Liver (tissue), 9 donors: ENCODE results near the gene ITPRID2. TPM values are rescaled to one million over a fixed set of nuclear protein-coding genes. Genes with fewer than 3 reads are reported as not detected.
A peak's percentile ranks its signal among the peaks of the same experiment; 100 is the strongest.

Experiments used
- DNase-seq: peaks from one replicate; pipeline ENCODE4 v3.0.0-alpha.2; 2017; ENCODE audit warnings: low spot score
- H3K27ac ChIP-seq, 2 donors: one replicate each; pipeline ENCODE4 v1.7.0; 2013; ENCODE audit warnings: inconsistent platforms in 2 of 2, low read length in 2 of 2, control low read depth in 1 of 2, low read depth in 1 of 2, mild to moderate bottlenecking in 1 of 2
- H3K27me3 ChIP-seq, 4 donors: one replicate each; pipeline versions ENCODE4 v1.6.1 to v1.7.0; 2013; ENCODE audit warnings: low read length in 3 of 4, inconsistent platforms in 1 of 4, mild to moderate bottlenecking in 1 of 4, moderate library complexity in 1 of 4; ENCODE audit not compliant: control insufficient read depth in 4 of 4, insufficient read depth in 4 of 4
- H3K36me3 ChIP-seq, 4 donors: one replicate each; pipeline versions ENCODE4 v1.6.1 to v1.7.0; 2013; ENCODE audit warnings: low read length in 3 of 4, mild to moderate bottlenecking in 3 of 4, low read depth in 1 of 4, moderate library complexity in 1 of 4; ENCODE audit not compliant: control insufficient read depth in 4 of 4, insufficient read depth in 3 of 4
- H3K4me1 ChIP-seq, 4 donors: one replicate each; pipeline versions ENCODE4 v1.6.1 to v1.7.0; 2013; ENCODE audit warnings: low read length in 3 of 4, mild to moderate bottlenecking in 3 of 4, moderate library complexity in 1 of 4; ENCODE audit not compliant: control insufficient read depth in 4 of 4, insufficient read depth in 4 of 4
- H3K4me3 ChIP-seq, 3 donors: one replicate each; pipeline versions ENCODE4 v1.6.1 to v1.7.0; 2013; ENCODE audit warnings: low read length in 3 of 3, control low read depth in 1 of 3, low read depth in 1 of 3, mild to moderate bottlenecking in 1 of 3
- H3K9ac ChIP-seq, 2 donors: one replicate each; pipeline ENCODE4 v1.7.0; 2013; ENCODE audit warnings: low read length in 2 of 2, mild to moderate bottlenecking in 2 of 2, moderate library complexity in 2 of 2, control low read depth in 1 of 2, low read depth in 1 of 2
- H3K9me3 ChIP-seq, 4 donors: one replicate each; pipeline versions ENCODE4 v1.6.1 to v1.7.0; 2013; ENCODE audit warnings: low read length in 3 of 4; ENCODE audit not compliant: control insufficient read depth in 4 of 4
- ATF3 ChIP-seq: IDR thresholded peaks from 2 replicates; pipeline ENCODE4 v1.6.1; 2016; ENCODE audit warnings: antibody characterized with exemption
- CTCF ChIP-seq: fragments of 150-350 bp; IDR thresholded peaks from 2 replicates; pipeline ENCODE4 v1.5.1; 2017; ENCODE audit warnings: improper control_type of control experiment, low read depth, low read length; ENCODE audit not compliant: missing input control
- FOXA2 ChIP-seq: IDR thresholded peaks from 2 replicates; pipeline ENCODE4 v1.6.1; 2016; ENCODE audit warnings: antibody characterized with exemption
- GABPA ChIP-seq, 2 donors: IDR thresholded peaks in 1 of 2; conservative IDR thresholded peaks in 1 of 2; 2 replicates each; pipeline ENCODE4 v1.6.1; 2016; ENCODE audit warnings: antibody characterized with exemption in 2 of 2, mild to moderate bottlenecking in 1 of 2, moderate library complexity in 1 of 2
- HNF4A ChIP-seq, 2 donors: conservative IDR thresholded peaks; 2 replicates each; pipeline ENCODE4 v1.6.1; 2016; ENCODE audit warnings: antibody characterized with exemption in 2 of 2, mild to moderate bottlenecking in 2 of 2
- HNF4G ChIP-seq: IDR thresholded peaks from 2 replicates; pipeline ENCODE4 v1.6.1; 2016; ENCODE audit warnings: antibody characterized with exemption
- JUND ChIP-seq, 2 donors: IDR thresholded peaks; 2 replicates each; pipeline ENCODE4 v1.6.1; 2016; ENCODE audit warnings: antibody characterized with exemption in 2 of 2
- MAX ChIP-seq: IDR thresholded peaks from 2 replicates; pipeline ENCODE4 v1.6.1; 2016; ENCODE audit warnings: antibody characterized with exemption
- NR2F2 ChIP-seq: IDR thresholded peaks from 2 replicates; pipeline ENCODE4 v1.6.1; 2016; ENCODE audit warnings: antibody characterized with exemption
- RAD21 ChIP-seq, 2 donors: IDR thresholded peaks; 2 replicates each; pipeline ENCODE4 v1.6.1; 2016; ENCODE audit warnings: antibody characterized with exemption in 2 of 2, mild to moderate bottlenecking in 2 of 2
- REST ChIP-seq: IDR thresholded peaks from 2 replicates; pipeline ENCODE4 v1.6.1; 2016; ENCODE audit warnings: antibody characterized with exemption, mild to moderate bottlenecking
- RXRA ChIP-seq, 2 donors: IDR thresholded peaks; 2 replicates each; pipeline ENCODE4 v1.6.1; 2017 to 2018; ENCODE audit warnings: antibody characterized with exemption in 2 of 2, mild to moderate bottlenecking in 1 of 2
- SP1 ChIP-seq: IDR thresholded peaks from 2 replicates; pipeline ENCODE4 v1.6.1; 2018; ENCODE audit warnings: antibody characterized with exemption, mild to moderate bottlenecking
- ZBTB33 ChIP-seq: IDR thresholded peaks from 2 replicates; pipeline ENCODE4 v1.6.1; 2016; ENCODE audit warnings: antibody characterized with exemption
- WGBS: extraction: QIAGEN DNeasy Blood & Tissue Kit; methylation state at CpG from one replicate; pipeline ENCODE4 v1.1.7; 2013; 5-methylcytosine and 5-hydroxymethylcytosine counted together
- polyA plus RNA-seq, 2 donors: library from polyadenylated mRNA; stranded (reverse) in 1 of 2; unstranded in 1 of 2; fragments of 200-250 nt in 1 of 2; fragments of >200 nt in 1 of 2; fragmentation: Nextera tagmentation in 1 of 2; extraction: Ambion mirVana in 1 of 2; gene quantifications; one replicate each; pipeline versions ENCODE4 v1.2.1 to v1.2.3, GENCODE V29; 2013 to 2015
- total RNA-seq, 2 donors: library from RNA; depleted of rRNA; stranded (reverse); fragments of >200 nt; gene quantifications; one replicate each; pipeline ENCODE4 v1.2.3, GENCODE V29; 2014
- donor health status: healthy.
- donor health status: healthy.
- donor health status: healthy.
- donor health status: healthy.
- donor health status: healthy.

Gene ITPRID2
- total and polyA plus RNA-seq, 4 donors, result 31.2 to 145 (median 55.1) TPM

GRCh38 chr2:181896286-181896685 lies 4.8 kb downstream of the ITPRID2 start:
- H3K9ac ChIP-seq, result peak overlapping the region in 1 of 2 donors; percentile 47
- no peaks in the 10 kb centered on the region for H3K9me3 ChIP-seq
- no peak overlapping the region for H3K27ac ChIP-seq
- no peaks in the 10 kb centered on the region for H3K27me3 ChIP-seq
- peak overlapping the region in 2 of 3 donors; percentile 23 to 49 for H3K4me3 ChIP-seq
- peaks cover 4 to 20% (median 12%) of the 10 kb centered on the region in 4 donors for H3K36me3 ChIP-seq
- 29% methylated on average over 1 of the region's 1 CpG for WGBS
- DNase-seq, result no peak
- H3K4me1 ChIP-seq, result peaks cover 5 to 54% (median 39%) of the 10 kb centered on the region in 4 donors
- TF ChIP-seq RAD21 (IDR thresholded peaks at IDR 0.05) (peak in 1 of 2 donors; percentile 6), FOXA2 (no peak), ZBTB33 (no peak), JUND (IDR thresholded peaks at IDR 0.05) (peak in 1 of 2 donors; percentile 5), SP1 (peak; percentile 12), HNF4G (peak; percentile 39), MAX (peak; percentile 60), CTCF (no peak), HNF4A (conservative IDR thresholded peaks at IDR 0.05) (peak; percentile 84)

GRCh38 chr2:181900007-181900651 lies 8.6 kb downstream of the ITPRID2 start:
- 34% methylated on average over 3 of the region's 3 CpGs for WGBS
- Histone ChIP-seq H3K4me1 (peaks cover 4 to 51% (median 37%) of the 10 kb centered on the region in 4 donors), H3K36me3 (peaks cover 6 to 42% (median 22%) of the 10 kb centered on the region in 4 donors)

More at GRCh38 chr2:181900007-181900651, 8.6 kb downstream of the ITPRID2 start:
- Histone ChIP-seq H3K9me3 (no peaks in the 10 kb centered on the region), H3K27ac (no peak overlapping the region), H3K27me3 (no peaks in the 10 kb centered on the region), H3K9ac (no peak overlapping the region), H3K4me3 (no peak overlapping the region)
- no peak for DNase-seq
- TF ChIP-seq RXRA (IDR thresholded peaks at IDR 0.05) (no peak), JUND (IDR thresholded peaks at IDR 0.05) (no peak), REST (no peak), NR2F2 (no peak), GABPA (IDR thresholded peaks at IDR 0.05 in 1 of 2, conservative IDR thresholded peaks at IDR 0.05 in 1 of 2) (no peak), ATF3 (no peak)
